ENCODE results near the gene HERPUD2.

GRCh38 chr7:35652124-35652523 is 42.8 kb downstream of the HERPUD2 start:
- TF ChIP-seq POLR2A (IDR thresholded peaks at IDR 0.05) (no peak), CTCF (IDR thresholded peaks at IDR 0.05) (no peak)

Data from heart left ventricle (tissue), 13 donors.